H9 (cell line): ENCODE results near the gene CHD9. TPM values are rescaled to one million over a fixed set of nuclear protein-coding genes. Genes with fewer than 3 reads are reported as not detected.

ENCODE experiments used
- DNase-seq: peaks from one replicate; pipeline ENCODE4 v3.0.0-alpha.2; 2017
- H2AFZ ChIP-seq: one replicate; pipeline ENCODE4 v1.6.1; 2013; ENCODE audit warnings: mild to moderate bottlenecking, low read length, control low read depth, moderate library complexity
- H2AK5ac ChIP-seq: 2 replicates; pipeline ENCODE4 v1.6.1; 2013; ENCODE audit warnings: low read length, control low read depth, mixed read lengths; ENCODE audit not compliant: insufficient read length
- H2BK120ac ChIP-seq: one replicate; pipeline ENCODE4 v1.6.1; 2013; ENCODE audit warnings: low read depth, mild to moderate bottlenecking, low read length, control low read depth, inconsistent platforms; ENCODE audit not compliant: poor library complexity, severe bottlenecking
- H2BK12ac ChIP-seq: 2 replicates; pipeline ENCODE4 v1.6.1; 2013; ENCODE audit warnings: low read length, control low read depth, mixed read lengths, low read depth; ENCODE audit not compliant: insufficient read length
- H2BK15ac ChIP-seq: 2 replicates; pipeline ENCODE4 v1.6.1; 2013; ENCODE audit warnings: low read depth, low read length, control low read depth
- H2BK20ac ChIP-seq: one replicate; pipeline ENCODE4 v1.6.1; 2013; ENCODE audit warnings: low read depth, mild to moderate bottlenecking, low read length, control low read depth, inconsistent platforms; ENCODE audit not compliant: poor library complexity, severe bottlenecking
- H2BK5ac ChIP-seq: 2 replicates; pipeline ENCODE4 v1.6.1; 2013; ENCODE audit warnings: low read length, control low read depth, mixed read lengths; ENCODE audit not compliant: insufficient read length
- H3K14ac ChIP-seq: 2 replicates; pipeline ENCODE4 v1.6.1; 2013; ENCODE audit warnings: low read length, control low read depth; ENCODE audit not compliant: insufficient read depth
- H3K18ac ChIP-seq: 2 replicates; pipeline ENCODE4 v1.6.1; 2013; ENCODE audit warnings: low read depth, mild to moderate bottlenecking, mixed read lengths, low read length, control low read depth; ENCODE audit not compliant: insufficient read length
- H3K23ac ChIP-seq: 2 replicates; pipeline ENCODE4 v1.6.1; 2013; ENCODE audit warnings: low read length, control low read depth, mixed read lengths, low read depth; ENCODE audit not compliant: insufficient read length
- H3K23me2 ChIP-seq: 2 replicates; pipeline ENCODE4 v1.6.1; 2013; ENCODE audit warnings: low read depth, mild to moderate bottlenecking, mixed read lengths, low read length, control low read depth; ENCODE audit not compliant: insufficient read length, poor library complexity, severe bottlenecking
- H3K27ac ChIP-seq: 2 replicates; pipeline ENCODE4 v1.5.1; 2013; ENCODE audit warnings: low read length, control low read depth, mixed read lengths, low read depth; ENCODE audit not compliant: insufficient read length
- H3K27me3 ChIP-seq: 2 replicates; pipeline ENCODE4 v1.6.1; 2013; ENCODE audit warnings: low read length, control low read depth, inconsistent platforms; ENCODE audit not compliant: insufficient read depth
- H3K4ac ChIP-seq: 2 replicates; pipeline ENCODE4 v1.6.1; 2013; ENCODE audit warnings: low read depth, mild to moderate bottlenecking, control low read depth, inconsistent platforms, low read length, moderate library complexity
- H3K4me1 ChIP-seq: 2 replicates; pipeline ENCODE4 v1.6.1; 2013; ENCODE audit warnings: low read length, control low read depth, inconsistent platforms; ENCODE audit not compliant: insufficient read depth
- H3K4me2 ChIP-seq: 2 replicates; pipeline ENCODE4 v1.6.1; 2013; ENCODE audit warnings: low read length, control low read depth, mixed read lengths; ENCODE audit not compliant: insufficient read length, insufficient read depth
- H3K56ac ChIP-seq: 2 replicates; pipeline ENCODE4 v1.6.1; 2013; ENCODE audit warnings: low read depth, mild to moderate bottlenecking, mixed read lengths, low read length, control low read depth; ENCODE audit not compliant: insufficient read length
- H3K79me1 ChIP-seq: 2 replicates; pipeline ENCODE4 v1.6.1; 2013; ENCODE audit warnings: low read depth, mild to moderate bottlenecking, moderate library complexity, low read length, control low read depth, inconsistent platforms; ENCODE audit not compliant: insufficient read depth, poor library complexity, severe bottlenecking
- H3K79me2 ChIP-seq: 2 replicates; pipeline ENCODE4 v1.6.1; 2013; ENCODE audit warnings: low read length, control low read depth, inconsistent platforms; ENCODE audit not compliant: insufficient read depth
- H3K9ac ChIP-seq: 2 replicates; pipeline ENCODE4 v1.6.1; 2013; ENCODE audit warnings: low read length, control low read depth, mixed read lengths; ENCODE audit not compliant: insufficient read length; ENCODE audit errors: extremely low read depth
- H3K9me3 ChIP-seq: one replicate; pipeline ENCODE4 v1.6.1; 2013; ENCODE audit warnings: low read depth, low read length, inconsistent platforms; ENCODE audit not compliant: control insufficient read depth
- H3T11ph ChIP-seq: one replicate; pipeline ENCODE4 v1.6.1; 2013; ENCODE audit warnings: mild to moderate bottlenecking, low read length, control low read depth, inconsistent platforms
- H4K20me1 ChIP-seq: one replicate; pipeline ENCODE4 v1.6.1; 2013; ENCODE audit not compliant: control insufficient read depth, insufficient read length, insufficient read depth
- H4K5ac ChIP-seq: 2 replicates; pipeline ENCODE4 v1.6.1; 2013; ENCODE audit warnings: low read depth, mild to moderate bottlenecking, mixed read lengths, low read length, control low read depth; ENCODE audit not compliant: insufficient read length
- H4K8ac ChIP-seq: replicated peaks from 2 replicates; pipeline ENCODE4 v1.6.1; 2013; ENCODE audit warnings: low read length, control low read depth, mixed read lengths, low read depth; ENCODE audit not compliant: insufficient read length
- H4K91ac ChIP-seq: 2 replicates; pipeline ENCODE4 v1.6.1; 2013; ENCODE audit warnings: low read depth, mild to moderate bottlenecking, moderate library complexity, mixed read lengths, low read length, control low read depth; ENCODE audit not compliant: insufficient read length
- H3K27ac Mint-ChIP-seq, 3 experiments: 2 replicates in 2 of 3; 3 replicates in 1 of 3; pipeline ENCODE4 v1.8.0; 2020 to 2021; ENCODE audit warnings: mixed read lengths in 3 of 3, mild to moderate bottlenecking in 1 of 3, moderate library complexity in 1 of 3
- H3K27me3 Mint-ChIP-seq: 2 replicates; pipeline ENCODE4 v1.8.0; 2021; ENCODE audit warnings: low read depth, mild to moderate bottlenecking, moderate library complexity, mixed read lengths
- H3K36me3 Mint-ChIP-seq, 3 experiments: 2 replicates in 2 of 3; 3 replicates in 1 of 3; pipeline ENCODE4 v1.8.0; 2020 to 2021; ENCODE audit warnings: low read depth in 3 of 3, mixed read lengths in 3 of 3; ENCODE audit not compliant: insufficient read depth in 1 of 3
- H3K4me1 Mint-ChIP-seq, 2 experiments: 2 replicates each; pipeline ENCODE4 v1.8.0; 2020; ENCODE audit warnings: mixed read lengths in 2 of 2
- H3K4me3 Mint-ChIP-seq, 2 experiments: 2 replicates in 1 of 2; 3 replicates in 1 of 2; pipeline ENCODE4 v1.8.0; 2020 to 2021; ENCODE audit warnings: mild to moderate bottlenecking in 2 of 2, mixed read lengths in 2 of 2, moderate library complexity in 1 of 2
- H3K9me3 Mint-ChIP-seq, 2 experiments: 2 replicates in 1 of 2; 3 replicates in 1 of 2; pipeline ENCODE4 v1.8.0; 2020; ENCODE audit warnings: mild to moderate bottlenecking in 2 of 2, mixed read lengths in 2 of 2, moderate library complexity in 1 of 2
- CTCF ChIP-seq: fragments of 200-600 bp; sonication (generic); conservative IDR thresholded peaks from 3 replicates; pipeline ENCODE4 v1.8.0; 2021; ENCODE audit warnings: antibody characterized with exemption, mild to moderate bottlenecking
- WGBS: extraction: QIAGEN DNeasy Blood & Tissue Kit; methylation state at CpG from one replicate; pipeline ENCODE4 v1.1.7; 2013; ENCODE audit warnings: missing lambda C conversion rate, low lambda C conversion rate, mixed read lengths; ENCODE audit not compliant: insufficient read length; ENCODE audit errors: extremely low coverage; 5-methylcytosine and 5-hydroxymethylcytosine counted together
- total RNA-seq: library from RNA; stranded (reverse); gene quantifications from 2 replicates; pipeline ENCODE4 v1.2.1, GENCODE V29; 2021

Gene CHD9
- total RNA-seq, 1 experiment from 2014 or later, result 46.2 TPM

GRCh38 chr16:53249331-53249730 lies 194.5 kb downstream of the CHD9 start:
- Histone ChIP-seq H2BK5ac (no peak overlapping the region), H3K4ac (no peak overlapping the region), H3K23me2 (no peaks in the 10 kb centered on the region), H3K56ac (no peak overlapping the region), H3T11ph (no peak overlapping the region), H4K20me1 (no peaks in the 10 kb centered on the region), H3K79me2 (no peaks in the 10 kb centered on the region), H3K18ac (no peak overlapping the region), H3K14ac (no peak overlapping the region), H4K8ac (no peak overlapping the region), H3K4me1 (no peaks in the 10 kb centered on the region), H2BK15ac (no peak overlapping the region), H2BK12ac (no peak overlapping the region), H4K5ac (no peak overlapping the region), H4K91ac (no peak overlapping the region), H2AFZ (no peak overlapping the region), H3K9ac (no peak overlapping the region), H2AK5ac (no peak overlapping the region), H3K27me3 (no peaks in the 10 kb centered on the region), H2BK120ac (no peak overlapping the region), H3K9me3 (no peaks in the 10 kb centered on the region), H3K27ac (no peak overlapping the region), H3K23ac (no peak overlapping the region), H3K4me2 (no peak overlapping the region), H3K79me1 (no peaks in the 10 kb centered on the region), H2BK20ac (no peak overlapping the region)
- Mint-ChIP-seq H3K4me3 (no peak overlapping the region), H3K27me3 (no peaks in the 10 kb centered on the region), H3K4me1 (peaks cover 0 to under 1% of the 10 kb centered on the region in 2 experiments; a peak in 1 of 4 replicates), H3K9me3 (no peaks in the 10 kb centered on the region), H3K36me3 (peaks cover 38 to 64% (median 56%) of the 10 kb centered on the region in 3 experiments), H3K27ac (no peak overlapping the region)
- no CpG with 5 or more reads among the region's 1 CpG for WGBS
- DNase-seq, result no peak
- no peak for TF ChIP-seq CTCF
